ENCODE measurements around the gene CYP2W1.
"Not testable (repeated sequence)": the region's sequence is repeated elsewhere in the genome, so short reads cannot be mapped to it uniquely, and the experiment has no call there.

The CYP2W1 gene

DNA sequence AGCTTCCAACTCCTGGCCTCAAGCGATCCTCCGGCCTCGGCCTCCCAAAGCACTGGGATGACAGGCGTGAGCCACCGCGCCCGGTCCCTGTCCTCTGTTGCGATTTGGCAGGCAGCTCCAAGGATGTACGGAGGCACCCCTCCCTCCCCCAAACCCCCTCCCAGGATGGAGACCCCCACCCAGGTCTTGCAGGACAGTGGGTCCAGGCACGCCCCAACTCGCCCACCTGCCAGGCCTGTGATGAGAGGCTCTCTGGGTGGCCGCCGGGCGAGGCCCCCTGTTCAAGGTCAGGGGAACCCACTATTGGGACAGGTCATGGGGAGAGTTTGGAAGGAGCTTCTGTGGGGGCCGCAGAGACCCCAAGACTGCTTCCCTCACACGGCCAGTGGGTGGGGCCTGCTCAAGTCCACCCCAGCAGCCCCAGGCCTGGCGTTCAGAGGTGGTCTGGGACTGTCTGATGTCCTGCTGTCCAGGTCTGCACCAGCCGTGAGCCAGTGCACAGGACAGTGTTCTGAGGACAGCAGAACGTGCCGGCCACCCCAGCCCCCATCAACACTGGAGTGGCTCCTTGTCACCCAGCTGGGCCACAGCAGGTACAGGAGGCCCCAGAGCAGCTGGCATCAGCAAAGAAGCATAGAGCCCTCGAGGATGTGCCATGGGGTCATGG lies 31.0 kb upstream of the CYP2W1 start:
- no peak for DNase-seq (ENCODE audit: low read depth in 1 of 2, low spot score in 1 of 2)

DNA sequence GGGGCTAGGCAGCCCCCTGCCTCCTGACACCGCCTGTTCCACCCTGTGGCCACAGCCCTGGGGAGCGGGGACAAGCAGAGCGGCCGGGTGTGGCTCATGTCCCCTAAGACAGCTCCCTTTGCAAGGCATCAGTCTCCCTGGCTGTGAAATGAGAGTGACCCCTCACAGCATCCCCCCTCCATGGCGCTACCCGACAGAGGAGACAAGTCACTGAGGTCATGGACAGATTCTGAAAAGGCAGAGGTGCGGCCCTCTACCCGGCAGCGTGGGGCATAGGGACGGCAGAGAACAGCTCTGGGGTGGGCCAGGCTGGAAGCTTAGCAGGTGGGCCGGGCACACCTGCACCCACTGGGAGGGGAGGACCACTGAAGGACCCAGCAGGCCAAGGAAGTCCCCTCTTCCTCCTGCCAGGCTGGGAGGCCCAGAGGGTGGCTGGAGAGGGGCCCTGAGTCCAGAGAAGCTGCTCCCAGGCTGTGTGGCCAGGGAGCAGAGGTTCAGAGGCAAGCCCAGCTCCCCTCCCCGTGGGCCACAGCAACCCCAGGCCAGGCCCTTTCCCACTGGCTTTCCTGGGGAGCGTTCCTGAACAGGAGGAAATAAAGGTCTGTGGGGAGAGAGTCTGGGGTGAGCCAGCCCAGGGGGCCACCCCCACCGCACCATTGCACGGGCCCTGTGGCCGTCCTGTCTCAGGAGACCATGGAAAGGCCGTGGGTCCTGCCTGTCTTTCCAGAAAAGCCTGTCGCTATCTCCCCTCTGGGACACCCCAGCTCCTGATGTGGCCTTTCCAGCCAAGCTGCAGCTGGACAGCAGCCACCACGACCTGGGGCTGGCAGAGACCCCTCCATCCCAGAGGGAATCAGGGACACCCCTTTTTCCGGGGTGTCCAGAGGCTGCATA lies 30.2 kb upstream of the CYP2W1 start:
- DNase-seq (ENCODE audit: low read depth in 1 of 2, low spot score in 1 of 2), result no peak

DNA sequence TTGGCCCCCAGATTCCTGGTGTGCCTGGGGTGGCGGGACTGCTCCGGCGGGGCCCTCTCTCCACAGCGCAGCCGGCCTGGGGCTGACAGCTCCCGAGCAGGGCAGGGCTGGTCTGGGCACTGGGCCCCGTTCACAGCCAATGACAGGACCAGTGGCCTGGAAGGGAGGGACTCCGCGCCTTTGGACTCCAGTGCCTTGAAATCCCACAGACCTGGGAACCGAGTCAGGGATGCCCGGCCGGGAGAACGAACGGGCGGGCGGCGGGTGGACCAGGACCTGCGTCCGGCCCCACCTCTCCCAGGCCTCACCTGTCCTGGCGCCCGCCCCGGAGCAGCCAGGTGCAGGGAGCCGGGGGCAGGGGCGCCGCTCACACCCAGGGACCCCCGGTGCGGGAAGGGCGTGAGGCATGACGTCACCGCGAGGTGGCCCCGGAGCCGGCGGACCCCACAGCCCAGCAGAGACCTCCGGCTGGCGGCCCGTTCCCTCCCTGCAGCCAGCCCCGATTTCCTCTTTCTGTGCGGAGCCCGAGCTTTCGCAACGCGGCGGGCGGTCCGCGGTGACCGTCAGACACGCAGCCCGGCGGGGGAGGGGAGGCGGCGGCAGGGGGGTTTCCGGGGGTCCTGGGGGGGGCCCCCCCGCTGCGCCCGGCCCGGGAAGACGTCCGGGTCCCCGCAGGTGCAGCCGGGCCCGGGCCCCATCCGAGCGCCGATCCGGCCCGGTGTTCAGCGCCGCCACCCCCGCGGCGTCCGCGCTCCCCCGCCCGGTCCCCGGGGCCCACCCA lies 29.2 kb upstream of the CYP2W1 start:
- no peak for DNase-seq (ENCODE audit: low read depth in 1 of 2, low spot score in 1 of 2)

DNA sequence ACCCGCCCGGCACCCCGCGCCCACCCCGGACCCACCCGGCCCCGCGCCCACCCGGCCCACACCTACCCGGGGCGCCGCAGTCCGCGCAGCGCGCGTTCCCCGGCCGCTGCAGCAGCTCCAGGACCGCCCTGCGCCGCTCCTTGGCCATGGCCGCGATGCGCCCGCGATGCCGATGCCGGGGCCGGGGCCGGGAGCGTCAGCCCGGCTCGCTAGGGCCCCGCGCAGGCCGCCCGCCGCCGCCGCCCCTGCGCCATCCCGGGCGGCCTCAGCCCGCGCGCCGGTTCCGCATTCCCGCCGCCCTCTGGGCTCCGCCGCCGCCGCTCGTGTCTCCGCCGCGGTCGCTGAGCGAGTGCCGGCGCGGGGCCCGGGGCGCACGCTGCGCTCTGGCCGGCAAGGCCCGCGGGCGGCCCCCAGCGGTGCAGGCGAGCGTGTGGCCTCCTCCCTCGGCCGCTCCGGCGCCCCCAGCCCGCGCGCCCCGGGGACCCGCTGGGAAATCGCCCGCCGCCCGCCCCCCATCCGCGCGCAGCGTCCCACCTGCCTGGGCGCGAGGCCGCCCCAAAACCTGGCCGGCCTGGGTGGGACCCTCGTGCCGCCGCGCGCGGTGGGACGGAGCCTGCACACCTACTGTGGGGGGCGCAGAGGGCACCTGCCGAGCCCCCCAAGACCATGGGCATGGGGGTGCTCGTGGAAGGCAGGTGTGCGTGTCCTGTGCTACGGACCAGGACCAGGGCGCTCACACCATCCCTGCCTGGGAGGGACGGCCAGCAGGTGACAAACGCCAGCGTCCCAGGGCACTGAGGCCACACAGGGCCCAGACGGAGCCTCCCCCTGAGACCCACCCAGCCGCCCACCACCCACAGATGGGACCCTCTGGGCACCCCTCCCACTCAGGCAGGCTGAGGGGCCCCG lies 28.4 kb upstream of the CYP2W1 start, which contains the start of gene ADAP1:
TSS of gene ADAP1 (minus strand) at position 351 of the 909 bp plus-strand sequence. CDS start at position 148, 203 bp downstream.
- peak in 1 of 2 donors; percentile 47 for DNase-seq (ENCODE audit: low read depth in 1 of 2, low spot score in 1 of 2)

DNA sequence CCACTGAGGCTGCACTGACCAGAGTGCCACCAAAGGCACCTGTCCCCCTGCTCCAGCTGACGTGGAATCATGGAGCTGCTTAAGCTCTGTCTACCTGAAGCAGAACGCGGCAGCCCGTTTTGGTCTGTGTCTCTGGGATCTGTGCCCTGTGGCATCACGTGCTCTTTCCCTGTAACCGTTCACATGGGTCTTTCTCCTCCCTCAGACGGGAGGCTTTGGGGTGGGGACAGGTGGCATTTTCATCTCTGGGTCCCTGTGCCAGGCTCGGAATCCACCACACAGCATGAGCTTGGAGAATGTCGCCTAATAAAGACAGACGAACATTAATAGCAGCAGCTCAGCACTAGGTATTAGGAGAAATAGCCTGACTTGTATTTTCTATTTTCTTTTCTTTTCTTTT lies 26.9 kb upstream of the CYP2W1 start:
- no peak for DNase-seq (ENCODE audit: low read depth in 1 of 2, low spot score in 1 of 2)

DNA sequence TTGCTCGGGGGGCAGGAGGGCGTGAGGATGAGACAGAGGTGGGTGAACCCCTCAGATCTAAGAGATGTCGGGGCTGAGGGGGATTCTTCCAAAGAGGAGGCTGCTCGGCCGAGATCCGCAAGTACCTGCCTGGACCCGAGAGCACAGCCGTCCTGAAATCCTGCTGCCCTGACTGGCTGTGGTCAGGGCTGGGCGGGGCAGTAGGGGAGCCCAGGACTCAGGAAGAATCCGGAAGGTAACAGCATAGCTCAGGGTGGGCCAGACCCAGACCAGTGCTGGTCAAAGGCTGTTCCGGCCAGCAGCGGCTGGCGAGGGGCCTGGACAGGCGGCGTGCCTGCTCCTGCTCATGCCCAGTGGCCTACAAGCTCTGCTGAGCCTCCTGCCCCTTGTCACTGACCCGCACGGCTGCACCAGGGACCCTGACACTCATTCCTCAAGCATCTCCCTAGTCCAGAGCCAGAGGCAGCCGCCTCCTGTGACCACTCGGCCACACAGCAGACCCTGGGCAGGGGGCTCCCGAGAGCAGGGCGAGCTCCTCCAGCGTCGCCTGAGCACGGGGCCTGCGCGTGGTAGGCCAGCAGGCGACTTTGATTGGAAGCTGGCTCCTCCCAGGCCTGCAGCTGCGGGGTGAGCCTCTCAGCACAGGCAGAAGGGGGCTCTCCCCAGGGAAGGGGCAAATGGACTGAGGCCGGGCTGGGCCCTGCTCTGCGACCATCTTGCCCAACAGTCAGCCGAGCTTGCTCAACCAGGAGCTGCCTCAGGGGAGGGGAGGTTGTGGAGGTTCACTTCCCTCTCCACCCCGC lies 25.4 kb upstream of the CYP2W1 start:
- DNase-seq (ENCODE audit: low read depth in 1 of 2, low spot score in 1 of 2), result no peak

DNA sequence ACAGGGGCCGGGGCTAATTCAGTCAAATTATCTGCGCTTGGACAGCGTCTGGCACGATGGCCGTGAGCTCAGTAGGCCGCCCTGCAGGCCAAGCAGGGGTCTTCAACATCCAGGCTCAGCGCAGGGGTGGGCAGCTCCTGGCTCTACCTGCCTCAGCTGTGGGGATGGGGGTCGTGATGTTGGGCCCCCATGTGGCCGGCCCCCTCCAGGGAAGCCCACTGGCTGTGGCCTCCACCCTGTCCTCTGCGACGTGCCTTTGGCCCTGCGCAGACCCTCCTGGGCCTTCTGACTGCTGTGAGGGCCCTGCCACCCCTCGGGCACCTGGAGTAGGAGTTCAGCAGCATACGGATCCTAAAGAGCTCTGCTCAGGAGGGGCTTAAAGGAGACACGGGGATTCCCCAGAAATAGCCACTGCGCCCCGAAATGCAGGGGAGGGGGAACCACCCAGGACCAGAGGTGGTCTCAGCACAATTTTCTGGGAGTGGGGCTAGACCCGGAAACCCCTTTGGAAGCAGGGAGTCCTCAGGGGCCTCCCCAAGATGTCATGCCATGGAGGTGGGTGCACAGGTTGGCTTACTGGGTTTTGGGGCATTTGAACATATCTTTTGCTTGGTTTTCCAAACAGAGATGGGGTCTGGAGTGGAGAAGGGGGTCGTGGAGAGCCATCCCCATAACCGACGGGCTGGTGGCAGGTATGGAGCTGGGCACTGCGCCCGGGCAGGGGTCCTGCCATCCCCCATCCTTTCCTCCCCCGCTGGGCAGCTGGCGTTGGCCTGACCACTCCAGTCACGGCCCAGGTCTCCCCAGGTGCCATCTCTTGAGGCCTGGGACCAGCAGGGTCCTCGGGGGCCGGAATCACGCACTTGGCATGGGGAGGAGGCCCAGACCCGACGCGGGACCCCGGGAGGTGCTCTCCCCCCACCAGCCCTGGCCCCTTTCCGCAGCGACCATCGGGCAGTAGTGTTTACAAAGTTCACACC lies 24.5 kb upstream of the CYP2W1 start:
- no peak for DNase-seq (ENCODE audit: low read depth in 1 of 2, low spot score in 1 of 2)

DNA sequence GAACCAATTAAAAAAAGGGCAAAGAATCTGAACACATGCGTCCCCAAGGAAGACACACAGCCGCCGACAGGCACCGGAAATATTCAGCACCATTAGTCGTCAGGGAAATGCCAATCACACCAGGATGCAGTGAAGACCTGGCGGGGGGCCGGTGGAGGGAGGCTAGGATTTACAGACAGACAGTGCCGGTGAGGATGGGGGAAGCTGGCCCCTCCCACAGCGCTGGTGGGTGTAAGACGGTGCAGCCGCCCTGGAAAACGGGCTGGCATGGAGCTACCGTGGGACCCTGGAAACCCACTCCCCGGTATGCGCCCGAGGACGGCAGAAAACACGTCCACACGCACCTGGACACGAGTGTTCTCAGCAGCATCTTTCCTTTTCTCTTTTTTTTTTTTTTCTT lies 23.7 kb upstream of the CYP2W1 start:
- DNase-seq (ENCODE audit: low read depth in 1 of 2, low spot score in 1 of 2), result no peak

DNA sequence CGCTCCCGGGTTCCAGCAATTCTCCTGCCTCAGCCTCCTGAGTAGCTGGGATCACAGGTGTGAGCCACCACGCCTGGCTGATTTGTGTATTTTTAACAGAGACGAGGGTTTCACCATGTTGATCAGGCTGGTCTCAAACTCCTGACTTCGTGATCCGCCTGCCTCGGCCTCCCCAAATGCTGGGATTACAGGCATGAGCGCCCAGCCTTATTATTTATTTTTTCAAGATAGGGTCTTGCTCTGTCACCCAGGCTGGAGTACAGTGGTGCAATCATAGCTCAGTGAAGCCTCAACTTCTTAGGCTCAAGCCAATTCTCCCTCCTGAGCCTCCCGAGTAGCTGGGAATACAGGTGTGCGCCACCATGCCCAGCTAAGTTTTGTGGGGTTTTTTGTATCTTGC lies 23.2 kb upstream of the CYP2W1 start:
- DNase-seq (ENCODE audit: low read depth in 1 of 2, low spot score in 1 of 2), result not testable (repeated sequence)

DNA sequence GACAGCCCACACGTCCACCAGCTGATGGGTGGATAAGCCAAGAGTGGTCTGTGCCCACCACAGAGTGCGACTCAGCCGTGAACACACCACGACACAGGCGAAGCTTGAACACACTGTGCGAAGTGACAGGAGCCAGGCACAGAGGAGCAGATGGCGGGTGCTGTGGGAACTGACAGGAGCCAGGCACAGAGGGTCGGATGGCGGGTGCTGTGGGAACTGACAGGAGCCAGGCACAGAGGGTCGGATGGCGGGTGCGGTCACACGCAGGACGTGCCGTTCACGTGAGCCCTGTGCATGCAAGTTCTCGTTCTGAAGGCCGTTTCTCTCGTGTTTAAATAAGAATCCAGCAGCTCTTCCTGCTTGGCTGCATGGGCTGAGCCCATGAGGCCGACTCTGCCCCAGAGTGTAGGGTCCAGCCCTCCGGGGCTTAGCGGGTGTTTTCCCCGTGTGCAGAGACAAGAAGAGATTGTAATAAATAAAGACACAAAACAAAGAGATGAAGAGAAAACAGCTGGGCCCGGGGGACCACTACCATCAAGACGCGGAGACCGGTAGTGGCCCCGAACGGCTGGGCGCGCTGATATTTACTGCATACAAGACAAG lies 22.6 kb upstream of the CYP2W1 start:
- no peak for DNase-seq (ENCODE audit: low read depth in 1 of 2, low spot score in 1 of 2)

DNA sequence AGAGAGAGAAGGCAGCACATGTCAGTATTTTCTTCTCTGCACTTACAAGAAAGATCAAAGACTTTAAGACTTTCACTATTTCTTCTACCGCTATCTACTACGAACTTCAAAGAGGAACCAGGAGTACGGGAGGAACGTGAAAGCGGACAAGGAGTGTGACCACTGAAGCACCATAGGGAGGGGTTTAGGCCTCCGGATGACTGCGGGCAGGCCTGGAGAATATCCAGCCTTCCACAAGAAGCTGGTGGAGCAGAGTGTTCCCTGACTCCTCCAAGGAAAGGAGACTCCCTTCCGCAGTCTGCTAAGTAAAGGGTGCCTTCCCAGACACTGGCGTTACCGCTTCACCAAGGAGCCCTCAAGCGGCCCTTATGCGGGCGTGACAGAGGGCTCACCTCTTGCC lies 22.0 kb upstream of the CYP2W1 start:
- not testable (repeated sequence) for DNase-seq (ENCODE audit: low read depth in 1 of 2, low spot score in 1 of 2)

DNA sequence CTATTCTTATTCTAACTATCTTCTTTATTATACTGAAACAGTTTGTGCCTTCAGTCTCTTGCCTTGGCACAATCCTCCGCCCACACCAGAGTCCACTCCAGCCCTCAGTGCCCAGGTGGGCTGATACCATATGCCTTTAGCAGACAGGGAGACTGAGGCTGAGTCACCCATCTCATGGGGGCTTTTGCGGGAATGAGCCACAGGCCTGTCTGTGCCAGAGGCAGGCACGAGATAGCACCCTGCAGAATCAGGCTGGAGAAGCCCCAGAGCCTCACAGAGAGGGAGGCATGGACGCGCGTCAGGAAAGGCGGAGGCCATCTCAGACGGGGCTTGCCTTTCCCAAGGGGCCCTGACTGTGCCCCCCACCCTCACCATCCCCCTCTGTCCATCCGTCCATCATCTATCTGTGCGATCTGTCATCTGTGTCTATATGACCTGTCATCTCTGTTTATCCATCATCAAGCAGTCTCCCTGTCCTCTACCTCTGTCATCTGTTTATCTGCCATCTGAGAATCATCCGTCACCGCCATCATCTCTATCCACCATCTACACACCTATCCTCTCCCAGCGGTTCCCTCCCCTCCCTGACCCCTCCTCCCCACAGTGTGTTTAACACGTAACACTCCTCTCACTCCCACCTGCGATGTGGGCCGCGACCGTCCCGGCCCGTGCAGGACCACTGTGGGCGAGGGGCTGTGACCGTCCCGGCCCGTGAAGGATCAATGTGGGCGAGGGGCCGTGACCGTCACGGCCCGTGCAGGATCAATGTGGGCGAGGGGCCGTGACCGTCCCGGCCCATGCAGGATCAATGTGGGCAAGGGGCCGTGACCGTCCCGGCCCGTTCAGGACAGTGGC lies 21.2 kb upstream of the CYP2W1 start:
- no peak for DNase-seq (ENCODE audit: low read depth in 1 of 2, low spot score in 1 of 2)

DNA sequence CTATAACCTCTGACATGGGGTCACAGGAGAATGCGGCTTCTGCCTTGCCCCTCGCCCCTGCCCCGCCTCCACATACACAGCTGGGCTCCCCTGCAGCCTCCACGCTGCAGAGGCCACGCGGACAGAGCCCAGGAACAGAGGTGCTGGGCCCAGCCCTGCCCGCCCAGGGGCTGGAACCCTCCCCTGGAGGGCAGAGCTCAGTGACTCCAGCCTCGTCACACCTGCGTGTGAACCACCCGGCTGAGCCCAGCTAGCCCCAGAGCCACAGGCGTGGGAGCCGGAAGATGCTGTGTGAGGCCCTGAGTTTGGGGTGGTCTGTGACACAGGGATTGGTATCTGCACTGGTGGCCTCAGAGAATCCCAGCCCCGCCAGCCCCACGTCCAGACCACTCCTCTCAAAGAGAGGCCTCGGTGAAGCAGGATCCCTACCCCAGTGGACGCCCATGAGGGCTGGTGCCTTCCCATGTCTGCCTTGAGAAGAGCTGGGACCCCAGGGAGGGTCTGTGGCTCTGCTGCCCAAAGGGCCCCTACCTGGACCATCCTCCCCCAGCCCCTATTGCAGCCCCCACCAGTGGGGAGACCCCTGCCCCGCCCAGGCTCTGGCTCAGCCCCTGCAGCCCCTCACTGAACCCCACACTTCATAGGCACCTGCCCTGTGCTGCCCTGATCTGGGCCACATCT lies 20.4 kb upstream of the CYP2W1 start:
- no peak for DNase-seq (ENCODE audit: low read depth in 1 of 2, low spot score in 1 of 2)

DNA sequence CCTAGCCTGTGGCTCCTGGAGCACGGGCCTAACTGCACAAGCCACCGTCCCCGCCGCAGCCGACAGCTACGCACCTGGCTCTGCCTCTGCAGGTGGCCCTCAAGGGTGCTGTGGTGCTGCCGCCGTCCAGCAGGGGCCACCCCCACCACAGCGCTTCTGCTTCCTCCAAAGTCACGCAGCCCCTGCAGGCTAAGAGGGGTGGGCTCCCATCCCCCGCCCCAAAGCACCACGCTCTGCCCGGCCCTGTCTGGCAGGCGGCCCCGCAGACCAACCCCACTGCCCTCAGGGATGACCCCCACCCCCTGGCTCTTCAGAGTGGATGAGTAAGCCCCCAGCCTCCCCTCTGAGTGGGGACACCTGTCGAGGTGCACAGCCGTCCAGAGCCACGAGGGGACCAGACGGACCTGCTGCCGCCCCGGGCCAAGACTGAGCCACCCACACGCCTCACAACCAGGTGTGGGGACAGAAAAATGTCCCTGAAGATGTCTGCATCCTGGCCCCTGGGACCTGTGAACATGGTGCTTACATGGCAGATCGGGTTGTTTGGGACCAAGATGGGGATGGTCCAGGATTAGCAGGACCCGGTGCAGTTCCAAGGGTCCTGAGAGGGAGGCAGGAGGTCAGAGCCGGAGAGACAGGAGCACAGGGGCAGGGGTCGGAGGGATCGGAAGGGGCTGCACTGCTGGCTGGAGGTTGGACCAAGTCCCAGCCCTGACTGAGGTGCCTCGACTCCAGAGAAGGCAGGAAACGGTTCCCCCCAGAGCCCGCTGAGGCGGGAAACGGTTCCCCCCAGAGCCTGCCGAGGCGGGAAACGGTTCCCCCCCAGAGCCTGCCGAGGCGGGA lies 19.5 kb upstream of the CYP2W1 start:
- no peak for DNase-seq (ENCODE audit: low read depth in 1 of 2, low spot score in 1 of 2)

DNA sequence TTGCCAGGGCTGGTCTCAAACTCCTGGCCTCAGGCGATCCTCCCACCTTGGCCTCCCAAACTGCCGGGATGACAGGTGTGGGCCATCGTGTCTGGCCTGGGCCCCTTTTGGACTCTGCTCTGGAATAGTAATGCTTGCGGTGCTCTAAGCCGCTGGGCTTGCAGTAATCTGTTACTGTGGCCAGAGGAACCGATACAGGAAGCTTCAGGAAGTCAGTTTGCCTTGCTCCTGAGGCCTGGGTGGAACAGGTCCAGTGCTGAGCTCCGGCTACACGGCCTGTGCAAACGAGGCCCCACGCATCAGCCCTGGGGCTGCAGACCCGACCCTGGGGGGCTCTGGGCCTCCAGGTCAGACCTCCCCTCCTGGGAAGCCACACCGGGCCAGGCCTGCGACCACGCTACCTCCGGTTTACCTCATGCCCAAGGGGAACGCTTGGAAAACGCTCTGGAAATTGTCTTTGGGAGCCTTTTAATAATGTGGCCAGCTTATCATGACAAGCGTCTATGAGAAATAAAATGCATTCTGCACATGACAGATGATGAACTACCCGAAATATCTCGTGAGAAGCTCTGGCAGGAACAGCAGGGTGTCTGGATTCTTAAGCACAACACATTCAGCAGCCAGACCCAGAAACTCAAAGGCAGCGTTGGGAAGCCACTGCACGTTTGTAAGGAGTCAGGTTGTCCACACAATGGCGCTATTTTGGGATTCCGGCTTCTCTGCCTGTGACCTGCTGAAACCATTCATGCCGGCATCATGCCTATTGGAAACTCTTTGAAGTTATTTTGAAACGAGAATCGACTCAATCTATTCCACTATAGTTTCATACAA lies 18.4 kb upstream of the CYP2W1 start:
- no peak for DNase-seq (ENCODE audit: low read depth in 1 of 2, low spot score in 1 of 2)

All from activated CD4-positive, alpha-beta T cell treated with anti-CD3 and anti-CD28 coated beads, Interleukin-2, amount 50 U/mL, for 24 hours (primary cell).